HepG2 (cell line): ENCODE data around the gene CADPS. TPM values are rescaled to one million over a fixed set of nuclear protein-coding genes. Genes with fewer than 3 reads are reported as not detected.

Experiments
- ATAC-seq: fragments of 200-7000 bp; cut with Tn5 transposase; 3 replicates; pipeline ENCODE4 v1.9.1; 2020; ENCODE audit warnings: mild to moderate bottlenecking, moderate library complexity
- BruUV-seq: library from RNA; stranded (reverse); fragments of 400-500 nt; replicated peaks from 2 replicates; lab custom pipeline; 2021; lab: Mats Ljungman, UMichigan
- CTCF ChIA-PET: fragments of 300-600 bp; formaldehyde crosslinking; extraction: SDS; loops from one replicate; lab custom pipeline; 2021; ENCODE audit warnings: low total read pairs, inconsistent platforms, low intra/inter-chr PET ratio; lab: Yijun Ruan, JAX
- POLR2A ChIA-PET: fragments of 350-600 bp; sonication (Branson Sonifier 250); formaldehyde crosslinking; loops from one replicate; lab custom pipeline; 2020; ENCODE audit warnings: antibody characterized with exemption, inconsistent platforms; lab: Yijun Ruan, JAX
- DNase-seq: peaks from one replicate; pipeline ENCODE4 v3.0.0-alpha.2; 2015; ENCODE audit warnings: low spot score
- FAIRE-seq: peaks from 3 replicates; lab custom pipeline; 2011; peaks lifted over from hg19 to GRCh38; lab: Jason Lieb, UNC
- H2AFZ ChIP-seq: one replicate; pipeline ENCODE4 v1.6.1; 2011; ENCODE audit warnings: low read length, inconsistent platforms
- H3K27ac ChIP-seq: fragments of 300-600 bp; 3 replicates; pipeline ENCODE4 v1.8.0; 2011; ENCODE audit warnings: mixed run types, mild to moderate bottlenecking, mixed read lengths, low read length, inconsistent platforms; ENCODE audit not compliant: insufficient read depth; ENCODE audit errors: extremely low read length
- H3K27me3 ChIP-seq, 2 experiments: fragments of 200-600 bp in 1 of 2; 2 replicates in 1 of 2; 3 replicates in 1 of 2; pipeline versions ENCODE4 v1.6.0 to v1.8.0; 2011; ENCODE audit warnings: low read length in 2 of 2, mild to moderate bottlenecking in 2 of 2, moderate library complexity in 2 of 2, inconsistent platforms in 1 of 2; ENCODE audit not compliant: insufficient read depth in 2 of 2, control insufficient read depth in 1 of 2
- H3K36me3 ChIP-seq, 2 experiments: fragments of 200-600 bp in 1 of 2; replicated peaks in 1 of 2; 2 replicates in 1 of 2; 3 replicates in 1 of 2; pipeline versions ENCODE4 v1.5.1 to v1.8.0; 2011; ENCODE audit warnings: low read length in 2 of 2, inconsistent platforms in 1 of 2; ENCODE audit not compliant: insufficient read depth in 2 of 2, control insufficient read depth in 1 of 2
- H3K4me1 ChIP-seq: 2 replicates; pipeline ENCODE4 v1.5.1; 2012; ENCODE audit warnings: low read length, inconsistent platforms; ENCODE audit not compliant: insufficient read depth
- H3K4me2 ChIP-seq: 2 replicates; pipeline ENCODE4 v1.6.0; 2011; ENCODE audit warnings: low read depth, low read length, inconsistent platforms
- H3K4me3 ChIP-seq, 3 experiments: fragments of 200-600 bp in 1 of 3; sonication (generic), shearing (Covaris generic) in 1 of 3; replicated peaks in 1 of 3; 2 replicates each; pipeline ENCODE4 v1.5.1; 2011 to 2016; ENCODE audit warnings: low read length in 3 of 3, inconsistent platforms in 2 of 3, low read depth in 2 of 3, mild to moderate bottlenecking in 2 of 3, control low read depth in 1 of 3, mixed read lengths in 1 of 3; ENCODE audit not compliant: insufficient read depth in 1 of 3
- H3K79me2 ChIP-seq: one replicate; pipeline ENCODE4 v1.6.1; 2011; ENCODE audit warnings: low read length, inconsistent platforms; ENCODE audit not compliant: insufficient read depth
- H3K9ac ChIP-seq: 2 replicates; pipeline ENCODE4 v1.6.0; 2011; ENCODE audit warnings: mild to moderate bottlenecking, low read depth, low read length, inconsistent platforms; ENCODE audit not compliant: insufficient read depth
- H3K9me3 ChIP-seq: 2 replicates; pipeline ENCODE4 v1.5.1; 2012; ENCODE audit warnings: mild to moderate bottlenecking, low read length
- H4K20me1 ChIP-seq: 2 replicates; pipeline ENCODE4 v1.6.0; 2011; ENCODE audit warnings: inconsistent platforms, mild to moderate bottlenecking, low read length, moderate library complexity; ENCODE audit not compliant: insufficient read depth
- CBX2 ChIP-seq, 2 experiments: fragments of 200-600 bp in 1 of 2; sonication (generic); formaldehyde crosslinking in 1 of 2; IDR thresholded peaks; 2 replicates each; pipeline versions ENCODE4 v1.7.0 to v1.8.1; 2018 to 2022; ENCODE audit warnings: low read depth in 2 of 2, low read length in 1 of 2, mild to moderate bottlenecking in 1 of 2, missing genetic modification reagents in 1 of 2
- CREM ChIP-seq, 2 experiments: sonication (generic) in 1 of 2; formaldehyde crosslinking in 1 of 2; IDR thresholded peaks; 2 replicates each; pipeline versions ENCODE4 v1.4.0 to v1.6.1; 2016 to 2020; ENCODE audit warnings: antibody characterized with exemption in 1 of 2, mild to moderate bottlenecking in 1 of 2, missing genetic modification reagents in 1 of 2
- HDAC1 ChIP-seq: sonication (generic); formaldehyde crosslinking; IDR thresholded peaks from 2 replicates; pipeline ENCODE4 v1.5.1; 2020; ENCODE audit warnings: mild to moderate bottlenecking, missing genetic modification reagents
- HDAC6 ChIP-seq: fragments of 200-600 bp; sonication (generic); IDR thresholded peaks from 2 replicates; pipeline ENCODE4 v1.7.0; 2017; ENCODE audit warnings: mild to moderate bottlenecking, antibody characterized with exemption, low read length, low read depth
- HMG20B ChIP-seq: conservative IDR thresholded peaks from 2 replicates; pipeline ENCODE4 v1.6.1; 2016; ENCODE audit warnings: missing genetic modification reagents, missing compliant biosample characterization
- HNRNPUL1 ChIP-seq: fragments of 200-400 bp; formaldehyde crosslinking; IDR thresholded peaks from 2 replicates; pipeline ENCODE4 v1.6.1; 2017; ENCODE audit warnings: low read depth, mild to moderate bottlenecking, low read length, moderate library complexity
- HOXA5 ChIP-seq: sonication (generic); formaldehyde crosslinking; IDR thresholded peaks from 2 replicates; pipeline ENCODE4 v1.4.0; 2020; ENCODE audit warnings: missing genetic modification reagents
- HOXA7 ChIP-seq: sonication (generic); formaldehyde crosslinking; IDR thresholded peaks from 2 replicates; pipeline ENCODE4 v1.8.1; 2022; ENCODE audit warnings: mild to moderate bottlenecking, missing genetic modification reagents, moderate library complexity
- NR2F1 ChIP-seq, 2 experiments: fragments of 450-650 bp in 1 of 2; formaldehyde crosslinking in 1 of 2; IDR thresholded peaks; 2 replicates each; pipeline versions ENCODE4 v1.5.0 to v1.6.1; 2016 to 2020; ENCODE audit warnings: mild to moderate bottlenecking in 1 of 2, missing compliant biosample characterization in 1 of 2, missing genetic modification reagents in 1 of 2, moderate library complexity in 1 of 2
- TBP ChIP-seq: sonication (generic); formaldehyde crosslinking; IDR thresholded peaks from 2 replicates; pipeline ENCODE4 v1.5.0; 2020; ENCODE audit warnings: missing genetic modification reagents
- ZFP36L2 ChIP-seq: sonication (generic); formaldehyde crosslinking; IDR thresholded peaks from 2 replicates; pipeline ENCODE4 v1.4.0; 2020; ENCODE audit warnings: missing genetic modification reagents
- ZNF225 ChIP-seq: sonication (generic); formaldehyde crosslinking; IDR thresholded peaks from 2 replicates; pipeline ENCODE4 v1.4.0; 2020; ENCODE audit warnings: mild to moderate bottlenecking, missing genetic modification reagents
- ZNF569 ChIP-seq: sonication (generic); formaldehyde crosslinking; IDR thresholded peaks from 2 replicates; pipeline ENCODE4 v1.5.0; 2020; ENCODE audit warnings: mild to moderate bottlenecking, missing genetic modification reagents, moderate library complexity, borderline replicate concordance
- ZNF749 ChIP-seq: sonication (generic); formaldehyde crosslinking; IDR thresholded peaks from 2 replicates; pipeline ENCODE4 v1.8.0; 2022; ENCODE audit warnings: mild to moderate bottlenecking, missing genetic modification reagents, moderate library complexity, borderline replicate concordance
- ZSCAN12 ChIP-seq: sonication (generic); formaldehyde crosslinking; IDR thresholded peaks from 2 replicates; pipeline ENCODE4 v1.9.0; 2021; ENCODE audit warnings: mild to moderate bottlenecking, missing genetic modification reagents
- in situ Hi-C: cut with HindIII; loops from 2 replicates; pipeline ENCODE4 v1.10.0; 2017; ENCODE audit warnings: low pct_unique_long_range_greater_than_20kb; ENCODE audit not compliant: extremely low pct_ligation_motif_present
- intact Hi-C: fragments of 100-400 bp; cut with micrococcal nuclease; formaldehyde crosslinking; loops from one replicate; pipeline ENCODE4 v1.10.0; 2022; ENCODE audit not compliant: unreplicated experiment
- polyA plus RNA-seq, 8 experiments: library from polyadenylated mRNA; depleted of rRNA in 3 of 8; stranded (reverse) in 7 of 8; unstranded in 1 of 8; fragments of >200 nt; fragmentation: Illumina TruSeq in 4 of 8; extraction: Trizol in 4 of 8; gene quantifications; 2 replicates each; pipeline versions ENCODE4 v1.2.1 to v1.2.3, GENCODE V29; 2011 to 2016; ENCODE audit warnings: low read depth in 4 of 8, missing spikeins in 1 of 8, mixed read lengths in 1 of 8; ENCODE audit not compliant: insufficient read depth in 1 of 8
- total RNA-seq, 5 experiments: library from RNA; depleted of rRNA; stranded (reverse); fragments of >200 nt; fragmentation: Illumina TruSeq; extraction: Trizol; gene quantifications; 2 replicates each; pipeline ENCODE4 v1.2.3, GENCODE V29; 2016; ENCODE audit warnings: low read depth in 1 of 5
- TF ChIP-seq, protein P1 (sequence below): sonication (generic); formaldehyde crosslinking; conservative IDR thresholded peaks from 2 replicates; pipeline ENCODE4 v1.8.0; 2022; ENCODE audit warnings: mild to moderate bottlenecking, moderate library complexity, missing genetic modification reagents
- TF ChIP-seq, protein P2 (sequence below): sonication (generic); formaldehyde crosslinking; IDR thresholded peaks from 2 replicates; pipeline ENCODE4 v1.5.1; 2020; ENCODE audit warnings: missing genetic modification reagents, mild to moderate bottlenecking, borderline replicate concordance
- TF ChIP-seq, protein P3 (sequence below): sonication (generic); formaldehyde crosslinking; IDR thresholded peaks from 2 replicates; pipeline ENCODE4 v1.8.0; 2022; ENCODE audit warnings: missing genetic modification reagents, mild to moderate bottlenecking, moderate library complexity, borderline replicate concordance

Gene CADPS
- total and polyA plus RNA-seq, 2 of the 13 experiments (the other 11 are each of a cell fraction or from before 2014, with no cell fraction given), result not detected

DNA sequence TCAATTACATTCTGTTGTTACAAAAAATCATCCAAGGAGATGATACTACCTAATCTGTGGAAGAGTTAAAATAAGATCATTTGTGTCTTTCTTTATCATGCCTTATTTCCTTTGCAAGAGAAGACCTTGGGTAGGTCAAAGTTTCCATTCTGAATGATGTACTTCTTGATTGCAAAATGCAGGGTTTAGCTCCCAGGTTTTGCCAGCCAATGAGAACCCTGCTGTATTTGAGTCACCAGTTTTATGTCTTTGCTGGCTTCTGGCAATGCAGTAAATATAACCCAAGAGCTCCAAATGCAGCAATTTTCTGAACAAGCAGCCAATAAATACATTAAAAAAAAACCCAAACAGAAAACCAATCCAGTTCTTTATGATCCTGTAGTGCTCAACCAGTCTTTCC lies 204.9 kb downstream of the CADPS start:
- FAIRE-seq, result no peak
- H4K20me1 ChIP-seq, result no peaks in the 10 kb centered on the region
- intact Hi-C loops, result no loop called here
- BruUV-seq, result no TSS peak
- no peak for DNase-seq
- no peaks in the 10 kb centered on the region for H3K9me3 ChIP-seq
- CTCF ChIA-PET, result no interaction called here
- H3K27me3 ChIP-seq, result no peaks in the 10 kb centered on the region
- no peak overlapping the region for H3K27ac ChIP-seq
- no peak overlapping the region for H3K4me2 ChIP-seq
- TF ChIP-seq HMG20B (CRISPR knock-in tag) (no peak), ZFP36L2 (no peak), ZNF225 (no peak), HNRNPUL1 (no peak), ZNF749 (CRISPR knock-in tag) (no peak), CBX2 (IDR thresholded peaks at IDR 0.05; ENCODE audit: low read depth, low read length) (no peak), CBX2 (CRISPR knock-in tag; IDR thresholded peaks at IDR 0.05; ENCODE audit: low read depth) (no peak), HOXA7 (CRISPR knock-in tag) (no peak), HOXA5 (no peak), CREM (IDR thresholded peaks at IDR 0.05) (no peak), CREM (CRISPR knock-in tag; IDR thresholded peaks at IDR 0.05) (no peak), HDAC1 (CRISPR knock-in tag) (no peak), HDAC6 (no peak), TBP (CRISPR knock-in tag) (no peak), NR2F1 (CRISPR knock-in tag; IDR thresholded peaks at IDR 0.05) (no peak), ZSCAN12 (CRISPR knock-in tag) (no peak), ZNF569 (no peak)
- TF ChIP-seq, protein P1, sequence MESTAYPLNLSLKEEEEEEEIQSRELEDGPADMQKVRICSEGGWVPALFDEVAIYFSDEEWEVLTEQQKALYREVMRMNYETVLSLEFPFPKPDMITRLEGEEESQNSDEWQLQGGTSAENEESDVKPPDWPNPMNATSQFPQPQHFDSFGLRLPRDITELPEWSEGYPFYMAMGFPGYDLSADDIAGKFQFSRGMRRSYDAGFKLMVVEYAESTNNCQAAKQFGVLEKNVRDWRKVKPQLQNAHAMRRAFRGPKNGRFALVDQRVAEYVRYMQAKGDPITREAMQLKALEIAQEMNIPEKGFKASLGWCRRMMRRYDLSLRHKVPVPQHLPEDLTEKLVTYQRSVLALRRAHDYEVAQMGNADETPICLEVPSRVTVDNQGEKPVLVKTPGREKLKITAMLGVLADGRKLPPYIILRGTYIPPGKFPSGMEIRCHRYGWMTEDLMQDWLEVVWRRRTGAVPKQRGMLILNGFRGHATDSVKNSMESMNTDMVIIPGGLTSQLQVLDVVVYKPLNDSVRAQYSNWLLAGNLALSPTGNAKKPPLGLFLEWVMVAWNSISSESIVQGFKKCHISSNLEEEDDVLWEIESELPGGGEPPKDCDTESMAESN, result no peak
- TF ChIP-seq, protein P2, sequence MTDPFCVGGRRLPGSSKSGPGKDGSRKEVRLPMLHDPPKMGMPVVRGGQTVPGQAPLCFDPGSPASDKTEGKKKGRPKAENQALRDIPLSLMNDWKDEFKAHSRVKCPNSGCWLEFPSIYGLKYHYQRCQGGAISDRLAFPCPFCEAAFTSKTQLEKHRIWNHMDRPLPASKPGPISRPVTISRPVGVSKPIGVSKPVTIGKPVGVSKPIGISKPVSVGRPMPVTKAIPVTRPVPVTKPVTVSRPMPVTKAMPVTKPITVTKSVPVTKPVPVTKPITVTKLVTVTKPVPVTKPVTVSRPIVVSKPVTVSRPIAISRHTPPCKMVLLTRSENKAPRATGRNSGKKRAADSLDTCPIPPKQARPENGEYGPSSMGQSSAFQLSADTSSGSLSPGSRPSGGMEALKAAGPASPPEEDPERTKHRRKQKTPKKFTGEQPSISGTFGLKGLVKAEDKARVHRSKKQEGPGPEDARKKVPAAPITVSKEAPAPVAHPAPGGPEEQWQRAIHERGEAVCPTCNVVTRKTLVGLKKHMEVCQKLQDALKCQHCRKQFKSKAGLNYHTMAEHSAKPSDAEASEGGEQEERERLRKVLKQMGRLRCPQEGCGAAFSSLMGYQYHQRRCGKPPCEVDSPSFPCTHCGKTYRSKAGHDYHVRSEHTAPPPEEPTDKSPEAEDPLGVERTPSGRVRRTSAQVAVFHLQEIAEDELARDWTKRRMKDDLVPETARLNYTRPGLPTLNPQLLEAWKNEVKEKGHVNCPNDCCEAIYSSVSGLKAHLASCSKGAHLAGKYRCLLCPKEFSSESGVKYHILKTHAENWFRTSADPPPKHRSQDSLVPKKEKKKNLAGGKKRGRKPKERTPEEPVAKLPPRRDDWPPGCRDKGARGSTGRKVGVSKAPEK (CRISPR knock-in tag), result no peak
- TF ChIP-seq, protein P3, sequence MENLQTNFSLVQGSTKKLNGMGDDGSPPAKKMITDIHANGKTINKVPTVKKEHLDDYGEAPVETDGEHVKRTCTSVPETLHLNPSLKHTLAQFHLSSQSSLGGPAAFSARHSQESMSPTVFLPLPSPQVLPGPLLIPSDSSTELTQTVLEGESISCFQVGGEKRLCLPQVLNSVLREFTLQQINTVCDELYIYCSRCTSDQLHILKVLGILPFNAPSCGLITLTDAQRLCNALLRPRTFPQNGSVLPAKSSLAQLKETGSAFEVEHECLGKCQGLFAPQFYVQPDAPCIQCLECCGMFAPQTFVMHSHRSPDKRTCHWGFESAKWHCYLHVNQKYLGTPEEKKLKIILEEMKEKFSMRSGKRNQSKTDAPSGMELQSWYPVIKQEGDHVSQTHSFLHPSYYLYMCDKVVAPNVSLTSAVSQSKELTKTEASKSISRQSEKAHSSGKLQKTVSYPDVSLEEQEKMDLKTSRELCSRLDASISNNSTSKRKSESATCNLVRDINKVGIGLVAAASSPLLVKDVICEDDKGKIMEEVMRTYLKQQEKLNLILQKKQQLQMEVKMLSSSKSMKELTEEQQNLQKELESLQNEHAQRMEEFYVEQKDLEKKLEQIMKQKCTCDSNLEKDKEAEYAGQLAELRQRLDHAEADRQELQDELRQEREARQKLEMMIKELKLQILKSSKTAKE, result no peak
- POLR2A ChIA-PET, result no interaction called here
- in situ Hi-C loops, result no loop called here
- ATAC-seq, result no peak
- H3K36me3 ChIP-seq, result no peaks in the 10 kb centered on the region
- no peak overlapping the region for H2AFZ ChIP-seq
- no peaks in the 10 kb centered on the region for H3K79me2 ChIP-seq
- no peak overlapping the region for H3K4me3 ChIP-seq
- peaks cover 12% of the 10 kb centered on the region for H3K4me1 ChIP-seq
- H3K9ac ChIP-seq, result no peak overlapping the region
